DMS 273 treated with DMSO at 0.1 percent for 48 hours (cell line): ENCODE results near the gene EED.

Experiments used
- DNase-seq: peaks from one replicate; lab custom pipeline; 2025; lab: John Stamatoyannopoulos, UW

Gene EED

GRCh38 chr11:86244522-86245368 lies at the start of gene EED:
TSS of gene EED (plus strand) at chr11:86244753. CDS start at chr11:86245230, 477 bp downstream.
- DNase-seq, result peak; percentile 84

DNA sequence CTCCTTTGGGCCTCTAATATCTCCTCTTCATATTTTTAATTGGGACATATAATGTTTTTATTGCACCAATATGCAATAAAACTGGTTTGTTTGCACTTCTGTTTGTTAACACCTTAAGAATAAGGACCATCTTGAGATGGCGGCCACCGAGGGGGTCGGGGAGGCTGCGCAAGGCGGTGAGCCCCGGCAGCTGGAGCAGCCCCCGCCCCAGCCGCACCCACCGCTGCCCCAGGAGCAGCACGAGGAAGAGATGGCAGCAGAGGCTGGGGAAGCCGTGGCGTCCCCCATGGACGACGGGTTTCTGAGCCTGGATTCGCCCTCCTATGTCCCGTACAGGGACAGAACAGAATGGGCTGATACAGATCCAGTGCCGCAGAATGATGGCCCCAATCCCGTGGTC lies 49.6 kb upstream of the EED start:
- no peak for DNase-seq

GRCh38 chr11:86196085-86196696 lies 48.4 kb upstream of the EED start:
- no peak for DNase-seq

DNA sequence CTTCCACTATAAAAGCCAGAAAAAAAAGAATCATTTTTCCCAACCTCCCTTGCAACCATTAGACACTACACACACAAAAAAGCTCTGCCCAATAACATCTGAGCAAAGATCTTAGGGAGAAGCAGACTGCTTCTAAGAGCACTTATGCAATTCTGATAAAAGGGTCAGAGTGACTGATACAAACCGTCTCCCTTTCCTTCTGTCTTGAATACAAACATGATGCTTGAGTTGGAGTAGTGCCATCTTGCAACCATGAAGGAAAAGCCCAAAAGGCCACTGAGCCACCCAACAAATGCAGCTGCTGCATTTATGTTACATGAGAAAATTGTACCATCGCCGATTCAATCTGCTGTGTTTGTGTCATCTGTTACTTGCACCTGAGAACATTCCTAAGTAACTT lies 47.6 kb upstream of the EED start:
- no peak for DNase-seq

DNA sequence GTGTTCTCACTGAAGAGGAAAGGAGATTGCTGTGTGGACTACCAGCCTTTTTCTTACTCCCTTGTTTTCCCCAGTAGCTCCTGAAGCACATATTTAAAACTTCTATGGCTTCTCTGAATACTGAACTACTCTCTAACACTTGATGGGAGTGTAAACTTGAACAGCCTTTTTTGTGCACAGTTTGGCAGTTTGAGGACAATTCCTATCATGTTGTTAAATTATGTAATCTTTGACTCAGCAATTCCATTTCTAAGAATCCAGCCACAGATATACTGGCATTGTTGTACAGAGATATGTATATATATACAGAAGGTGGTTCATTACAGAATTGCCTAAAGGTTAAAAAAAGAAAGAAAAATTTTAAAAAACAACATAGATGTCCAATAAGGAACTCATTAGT lies 47.1 kb upstream of the EED start:
- no peak for DNase-seq

GRCh38 chr11:86198139-86198538 lies 46.4 kb upstream of the EED start:
- no peak for DNase-seq

DNA sequence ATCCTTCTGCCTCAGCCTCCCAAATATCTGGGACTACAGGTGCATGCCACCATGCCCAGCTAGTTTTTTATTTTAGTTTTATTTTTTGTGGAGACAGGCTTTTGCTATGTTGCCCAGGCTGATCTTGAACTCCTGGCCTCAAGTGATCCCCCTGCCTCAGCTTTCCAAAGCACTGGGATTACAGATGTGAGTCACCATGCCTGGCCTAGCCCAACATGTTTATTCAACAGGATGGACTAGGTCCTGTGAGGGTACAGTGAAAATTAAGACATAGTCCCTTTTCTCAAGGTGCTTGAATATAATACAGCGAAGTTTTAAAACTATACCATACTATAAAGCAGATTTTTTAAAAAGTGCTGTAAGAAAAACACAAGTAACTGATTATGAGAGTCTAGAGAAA lies 45.2 kb upstream of the EED start:
- DNase-seq, result no peak

DNA sequence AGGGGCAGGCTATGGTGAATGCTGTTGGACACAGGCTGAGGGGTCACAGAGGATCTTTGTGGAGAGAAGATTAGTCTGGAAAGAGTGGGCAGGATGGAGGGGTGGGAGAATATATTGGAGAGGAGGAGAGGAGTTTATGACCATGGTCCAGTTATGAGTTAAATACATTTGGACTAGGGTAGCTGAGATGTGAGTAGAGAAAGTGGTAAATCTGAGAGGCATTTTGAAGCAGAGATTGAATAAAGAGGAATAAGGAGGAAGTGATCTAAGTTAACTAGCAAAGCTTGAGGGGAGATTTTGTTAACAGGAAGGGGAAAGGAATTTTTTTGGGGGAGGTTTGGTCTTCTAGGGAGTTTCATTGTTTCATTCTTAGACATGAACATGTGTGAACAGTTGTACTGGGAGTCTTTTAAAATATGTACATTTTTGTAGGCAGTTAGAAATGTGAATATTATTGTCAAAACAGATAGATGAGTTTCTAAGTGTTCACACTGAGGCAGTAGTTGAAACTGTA lies 43.1 kb upstream of the EED start:
- DNase-seq, result no peak

GRCh38 chr11:86202013-86202336 lies 42.6 kb upstream of the EED start:
- DNase-seq, result no peak

- no peak for DNase-seq
These were observed 40.2 kb upstream of the EED start for GRCh38 chr11:86204356-86204755.

GRCh38 chr11:86205421-86206336 lies 38.9 kb upstream of the EED start:
- DNase-seq, result no peak

DNA sequence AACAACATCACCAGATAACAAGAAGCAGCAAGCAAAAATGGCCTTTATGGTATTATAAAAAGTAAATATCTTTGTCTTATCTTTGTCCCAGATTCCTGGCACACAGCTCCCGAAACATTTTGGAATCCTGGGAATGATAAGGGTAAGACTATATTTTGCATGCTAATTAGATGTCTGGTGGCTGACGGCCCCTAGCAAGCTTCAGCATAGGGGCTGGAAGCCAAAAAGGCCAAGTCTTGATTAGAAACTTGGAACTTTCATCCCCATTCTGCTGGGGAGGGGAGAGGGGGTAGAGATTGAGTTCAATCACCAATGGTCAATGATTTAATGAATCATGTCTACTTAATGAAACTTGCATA lies 38.2 kb upstream of the EED start:
- DNase-seq, result no peak

DNA sequence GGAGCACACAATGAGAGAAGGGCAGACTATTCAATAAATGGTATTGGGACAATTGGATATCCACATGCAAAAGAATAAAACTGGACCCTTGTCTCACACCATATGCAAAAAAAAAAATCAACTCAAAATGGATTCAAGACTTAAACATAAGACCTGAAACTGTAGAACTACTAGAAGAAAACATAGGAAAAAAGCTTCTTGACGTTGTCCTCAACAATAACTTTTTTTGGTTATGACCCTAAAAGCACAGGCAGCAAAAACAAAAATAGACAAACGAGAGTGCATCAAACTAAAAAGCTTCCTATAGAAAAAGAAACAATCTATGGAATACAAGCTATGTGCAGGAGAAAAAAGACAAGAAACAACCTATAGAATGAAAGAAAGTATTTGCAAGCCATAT lies 37.1 kb upstream of the EED start:
- DNase-seq, result no peak

- no peak for DNase-seq
These were observed 36.0 kb upstream of the EED start for GRCh38 chr11:86208572-86208971.

DNA sequence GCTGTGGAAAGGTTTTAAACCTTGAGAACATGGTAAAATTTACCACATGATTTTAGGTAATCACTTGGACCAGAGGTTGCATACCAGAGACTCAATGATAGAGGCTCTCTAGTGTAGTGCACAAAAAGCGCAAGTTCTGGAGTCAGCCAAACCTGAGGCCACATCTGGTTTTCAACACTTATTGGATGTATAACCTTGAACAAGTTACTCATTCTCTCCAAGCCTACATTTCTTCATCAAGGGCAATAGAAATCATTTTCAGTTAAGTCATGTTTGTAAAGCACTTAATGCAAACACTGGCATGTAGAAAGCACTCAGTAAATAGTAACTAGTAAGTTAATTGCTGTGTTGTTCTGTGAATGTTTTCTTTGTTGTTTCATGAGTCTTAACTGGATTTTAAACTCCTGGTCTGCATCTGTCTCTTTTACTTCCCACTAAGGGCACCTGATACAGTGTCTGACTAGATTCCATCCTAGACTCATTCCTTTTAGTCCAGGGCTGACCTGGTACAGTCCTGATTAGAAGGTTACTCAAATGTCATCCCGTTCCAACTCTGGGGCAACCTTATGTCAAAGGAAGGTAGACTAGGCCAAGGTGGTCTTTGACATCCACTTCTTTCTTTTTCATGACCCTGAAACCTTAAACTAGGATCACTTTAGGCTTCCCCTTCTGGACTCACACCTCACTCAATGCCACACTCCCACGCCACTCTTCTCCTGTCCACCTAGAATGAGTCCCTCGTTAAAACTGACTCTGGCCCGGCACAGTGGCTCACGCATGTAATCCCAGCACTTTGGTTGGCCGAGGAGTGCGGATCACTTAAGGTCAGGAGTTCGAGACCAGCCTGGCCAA lies 34.5 kb upstream of the EED start:
- no peak for DNase-seq

GRCh38 chr11:86210898-86211297 lies 33.7 kb upstream of the EED start:
- DNase-seq, result no peak

- no peak for DNase-seq
These were observed 32.9 kb upstream of the EED start for GRCh38 chr11:86211619-86212018.

DNA sequence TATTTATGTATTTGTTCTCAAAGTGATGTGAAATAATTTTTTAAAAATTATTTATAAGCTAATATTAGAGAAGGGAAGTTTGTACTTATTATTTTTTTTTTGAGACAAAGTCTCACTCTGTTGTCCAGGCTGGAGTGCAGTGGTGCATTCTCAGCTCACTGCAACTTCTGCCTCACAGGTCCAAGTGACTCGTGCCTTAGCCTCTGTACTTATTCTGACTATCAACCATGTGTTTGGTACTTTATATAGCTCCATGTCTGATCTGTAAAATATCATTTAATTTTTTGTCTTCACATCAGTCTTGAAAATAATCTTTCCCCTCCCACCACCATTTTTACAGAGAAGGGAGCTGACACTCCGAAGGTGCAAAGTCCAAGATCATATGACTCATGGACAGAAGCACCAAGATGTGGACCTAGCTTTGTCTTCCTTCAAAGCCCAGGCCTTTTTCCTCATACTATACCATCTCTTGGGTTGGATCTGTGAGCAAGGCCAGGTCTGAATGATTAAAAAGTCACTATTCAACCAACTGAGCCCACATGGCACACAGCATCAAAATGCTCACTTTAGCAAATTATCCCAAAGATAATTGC lies 32.4 kb upstream of the EED start:
- DNase-seq, result no peak

DNA sequence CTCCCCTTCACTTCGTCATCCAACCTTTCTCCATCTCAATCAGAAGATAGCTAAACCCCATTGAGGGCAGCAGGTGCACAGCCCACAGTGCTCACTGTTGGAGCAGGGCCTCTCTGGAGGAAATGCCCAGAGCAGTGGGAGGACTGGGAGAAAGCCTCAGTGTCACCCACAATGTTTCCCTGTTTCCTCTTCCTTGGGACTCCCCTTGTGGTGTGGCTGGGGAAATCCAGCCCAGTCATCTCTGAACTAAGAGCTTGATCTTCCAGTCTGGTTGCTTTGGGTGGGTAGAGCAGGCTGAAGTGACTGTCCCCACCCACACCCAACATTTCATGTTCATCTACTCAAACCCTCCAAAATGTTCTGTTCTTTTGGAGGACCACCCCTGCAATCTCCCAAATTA lies 29.8 kb upstream of the EED start:
- DNase-seq, result no peak

GRCh38 chr11:86218125-86219084 lies 26.1 kb upstream of the EED start:
- DNase-seq, result peak; percentile 34
